AML-193 (cell line): Measurements from ENCODE around the gene MAP3K14.

Experiments
- DNase-seq, 2 experiments: peaks; one replicate each; lab custom pipeline; 2025; lab: John Stamatoyannopoulos, UW

Gene MAP3K14

GRCh38 chr17:45300060-45300751 lies 16.6 kb downstream of the MAP3K14 start:
- DNase-seq = no peak

- DNase-seq = no peak
Observed at GRCh38 chr17:45299361-45299760, 17.5 kb downstream of the MAP3K14 start.

GRCh38 chr17:45298546-45299285 lies 18.1 kb downstream of the MAP3K14 start:
- DNase-seq = no peak

GRCh38 chr17:45296833-45297124 lies 20.0 kb downstream of the MAP3K14 start:
- no peak for DNase-seq

DNA sequence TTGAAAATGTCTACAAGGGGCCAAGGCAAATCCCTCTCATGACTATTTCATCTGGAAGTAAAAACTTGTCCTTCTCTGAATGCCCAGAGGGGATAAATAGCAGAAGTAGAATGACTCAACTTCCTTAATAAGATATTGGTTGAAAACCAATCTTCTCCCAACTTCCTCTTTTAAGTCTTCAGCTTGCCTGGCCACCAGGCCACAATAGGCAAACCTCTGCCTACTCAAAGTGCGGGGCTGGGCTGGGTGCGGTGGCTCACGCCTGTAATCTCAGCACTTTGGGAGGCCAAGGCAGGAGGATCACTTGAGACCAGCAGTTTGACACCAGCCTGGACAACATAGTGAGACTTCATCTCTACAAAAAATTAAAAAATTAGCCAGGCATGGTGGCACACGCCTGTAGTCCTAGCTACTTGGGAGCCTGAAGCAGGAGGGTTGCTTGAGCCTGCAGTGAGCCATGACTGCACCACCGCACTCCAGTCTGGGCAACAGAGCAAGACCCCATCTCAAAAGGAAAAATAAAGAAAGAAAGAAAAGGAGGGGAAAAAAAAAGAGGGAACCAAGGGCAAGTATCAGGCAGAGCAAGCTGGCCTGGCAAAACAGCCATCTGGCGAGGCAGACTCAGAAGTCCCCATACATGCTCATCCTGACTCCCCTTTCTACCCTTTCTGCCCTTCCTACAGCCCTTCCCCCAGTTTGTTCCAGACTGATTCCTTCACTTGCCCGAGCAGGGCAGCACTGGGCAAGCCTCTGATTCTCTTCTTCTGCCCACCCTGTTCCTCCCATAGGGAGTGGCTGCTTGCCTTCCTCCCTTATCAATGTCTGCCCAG lies 20.6 kb downstream of the MAP3K14 start:
- DNase-seq = peak; percentile 99

DNA sequence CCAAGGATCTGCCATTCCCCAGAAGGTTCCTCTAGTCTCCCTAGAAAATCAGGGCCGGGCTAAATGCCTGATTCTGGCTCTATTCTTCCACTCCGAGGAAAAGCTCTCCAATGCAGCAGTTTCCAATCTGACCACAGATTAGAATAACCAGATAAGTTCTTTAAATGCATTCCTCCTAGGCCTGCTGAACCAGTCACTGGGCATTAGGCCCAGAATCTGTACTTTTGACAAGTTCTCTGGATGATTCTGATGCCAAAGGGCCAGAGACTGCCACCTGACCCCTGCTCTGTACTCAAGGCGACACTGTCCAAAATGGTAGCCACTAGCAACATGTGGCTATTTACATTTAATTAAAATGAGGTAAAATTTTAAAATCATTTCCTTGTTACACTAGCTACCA lies 22.3 kb downstream of the MAP3K14 start:
- DNase-seq = no peak

DNA sequence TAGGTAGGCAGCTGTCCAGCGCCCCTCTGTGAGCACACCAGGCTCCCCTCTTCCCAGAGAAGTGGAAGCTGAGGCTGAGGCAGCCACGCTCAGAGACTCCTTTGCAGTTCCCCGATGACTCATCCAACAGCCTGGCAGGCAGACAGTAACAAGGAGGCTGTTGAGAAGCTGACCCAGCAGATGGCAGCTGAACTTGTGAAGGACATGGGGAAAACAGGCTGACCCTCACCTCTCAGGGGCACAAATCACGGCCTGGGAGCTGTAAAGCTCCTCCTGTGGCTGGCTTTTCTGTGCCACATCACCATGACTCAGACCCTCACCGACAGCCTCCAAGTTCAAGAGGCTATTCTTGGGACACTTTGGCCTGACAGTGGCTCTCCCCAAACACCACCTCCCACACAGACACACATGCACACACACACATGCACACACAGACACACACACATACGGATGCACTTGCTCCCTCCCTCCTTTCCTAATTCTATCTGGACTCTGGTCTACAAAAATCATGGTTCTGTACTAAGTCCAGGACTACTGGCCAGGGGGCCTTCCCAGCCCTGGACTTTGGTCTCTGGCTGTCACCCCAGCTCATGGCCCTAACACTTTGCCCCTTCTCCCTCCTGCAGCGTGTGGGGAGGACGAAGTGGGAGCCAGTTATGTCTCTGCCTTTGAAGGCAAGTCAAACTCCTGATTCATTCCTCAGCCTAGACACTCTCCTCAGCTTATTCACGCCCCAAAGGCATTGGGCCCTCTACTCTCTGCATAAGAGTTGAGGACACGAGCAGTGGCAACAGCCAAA lies 23.2 kb downstream of the MAP3K14 start:
- DNase-seq = peak; percentile 73 to 81

DNA sequence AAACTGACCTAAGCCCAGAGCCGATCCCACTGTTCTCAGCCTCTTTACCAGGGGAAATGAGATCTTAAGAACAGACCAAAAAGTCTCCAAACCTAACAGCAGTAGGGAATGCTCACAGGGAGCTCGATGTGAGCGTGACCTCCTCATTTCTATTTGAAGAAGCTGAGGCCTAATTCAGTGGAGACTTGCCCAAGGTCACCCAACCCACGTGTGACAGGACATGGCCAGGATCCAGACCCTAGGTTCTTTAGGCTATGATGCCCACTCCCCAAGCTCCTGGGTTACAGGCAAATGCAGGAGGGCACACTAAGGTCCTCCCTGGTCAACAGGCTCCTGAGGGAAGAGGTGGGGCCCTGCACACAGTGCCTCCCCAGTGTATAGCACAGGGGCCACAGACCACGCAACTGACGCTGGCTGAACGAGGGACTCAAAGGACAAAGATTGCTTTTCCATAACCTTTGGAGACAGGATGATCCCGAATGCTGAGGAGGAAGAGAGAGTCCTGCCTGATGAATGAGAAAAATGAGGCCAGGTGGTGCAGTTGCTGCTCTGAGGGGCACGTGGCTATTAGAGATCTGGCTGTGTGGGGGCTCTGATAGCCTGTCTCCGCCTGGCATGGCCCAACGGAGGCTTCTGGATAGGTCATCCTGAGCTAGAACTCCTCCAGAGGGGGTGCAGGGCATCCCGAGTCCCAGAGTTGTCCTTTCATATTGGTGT lies 24.0 kb downstream of the MAP3K14 start:
- DNase-seq = no peak

DNA sequence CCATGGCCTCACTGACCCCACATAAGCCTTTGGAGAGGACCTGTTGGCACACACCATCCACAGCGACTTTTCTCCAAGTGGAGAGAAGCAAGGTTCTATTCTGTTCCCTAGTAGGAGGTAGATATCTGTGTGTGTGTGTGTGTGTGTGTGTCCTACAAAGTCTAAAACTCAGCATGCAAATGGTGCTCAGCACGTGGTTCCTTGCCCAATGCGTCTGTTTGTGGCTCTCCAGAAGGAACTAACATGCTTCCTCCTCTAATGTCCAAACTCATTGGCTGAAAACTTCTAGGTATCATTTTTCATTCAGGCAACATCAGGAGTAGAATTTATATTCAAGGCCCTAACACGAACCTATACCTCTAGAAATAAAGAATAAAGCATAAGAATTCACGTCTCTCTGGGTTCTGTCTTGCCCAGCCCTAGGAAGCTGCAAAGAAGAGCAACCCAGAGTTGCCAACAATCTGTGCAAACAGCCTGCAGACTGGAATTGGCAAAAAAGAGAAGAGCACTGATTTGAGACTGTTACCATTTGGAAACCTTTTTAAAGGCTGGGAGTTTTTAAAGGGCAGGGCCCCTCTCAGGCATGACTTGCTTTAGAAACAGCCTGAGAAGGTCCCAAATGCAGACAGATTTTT lies 25.5 kb downstream of the MAP3K14 start:
- DNase-seq = peak; percentile 76 to 82

GRCh38 chr17:45290269-45290765 lies 26.5 kb downstream of the MAP3K14 start:
- DNase-seq = no peak

DNA sequence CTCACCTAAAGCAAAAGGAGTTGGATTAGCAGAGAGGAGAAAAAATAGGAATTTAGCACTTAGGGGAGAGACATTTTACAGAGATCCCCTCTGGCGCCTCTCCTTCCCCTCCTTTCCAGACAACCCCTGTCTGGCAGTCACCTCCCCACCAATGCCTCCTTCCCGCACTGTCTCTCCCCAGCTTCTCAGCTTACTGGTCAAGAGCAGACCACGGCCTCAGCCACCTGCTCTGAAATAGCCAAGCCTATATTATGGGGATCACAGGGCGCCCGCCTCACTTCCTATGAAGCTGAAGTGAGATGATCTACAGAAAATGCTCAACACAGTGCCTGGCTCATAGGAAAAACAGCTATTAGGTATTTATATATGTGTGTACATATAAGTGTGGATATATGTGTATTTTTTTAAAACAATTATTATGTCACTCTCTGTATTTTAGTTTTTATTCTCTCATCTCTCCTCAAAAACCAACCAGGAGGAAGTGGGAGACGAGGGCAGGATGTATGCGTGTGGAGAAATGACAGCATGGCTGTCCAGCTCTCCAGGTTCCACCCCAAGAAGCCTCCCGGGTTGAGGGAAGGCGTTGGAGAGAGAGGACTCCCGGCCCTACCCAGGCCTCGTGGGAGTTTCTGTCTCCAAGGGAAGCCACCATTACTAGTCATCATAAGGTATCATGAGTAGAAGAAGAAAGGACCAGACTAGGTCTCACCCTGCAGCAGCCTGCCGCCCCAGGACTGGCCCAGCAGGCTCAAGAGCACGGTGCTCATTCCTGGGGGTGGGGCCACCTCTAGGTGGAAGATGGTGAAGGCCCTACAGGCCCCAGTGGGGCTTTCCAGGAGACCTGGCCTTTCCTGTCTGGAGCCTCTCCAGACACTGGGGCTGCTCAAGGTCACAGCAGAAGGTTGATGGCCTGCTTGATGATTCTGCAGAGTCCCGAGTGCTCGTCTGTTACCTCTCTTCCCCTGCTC lies 27.2 kb downstream of the MAP3K14 start:
- DNase-seq = no peak

DNA sequence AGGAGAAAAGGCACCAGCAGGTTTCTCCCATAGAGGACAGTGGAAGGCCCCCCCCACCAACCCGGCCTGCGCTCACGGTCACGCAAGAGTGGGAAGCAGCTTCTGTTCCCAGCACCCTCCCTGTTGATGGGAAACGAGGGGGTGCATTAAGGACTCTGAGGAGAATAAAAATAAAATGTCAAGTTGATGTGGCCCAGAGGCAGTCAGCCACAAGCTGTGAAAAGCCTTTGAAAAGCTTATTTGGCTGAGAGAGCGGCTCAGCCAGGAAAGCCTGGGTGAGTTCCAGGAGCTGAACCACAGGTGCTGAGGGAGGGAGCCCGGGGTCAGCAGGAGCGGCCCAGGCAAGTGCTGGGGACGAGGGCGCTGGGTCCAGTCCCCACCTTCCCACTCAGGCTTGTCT lies 28.0 kb downstream of the MAP3K14 start:
- no peak for DNase-seq

DNA sequence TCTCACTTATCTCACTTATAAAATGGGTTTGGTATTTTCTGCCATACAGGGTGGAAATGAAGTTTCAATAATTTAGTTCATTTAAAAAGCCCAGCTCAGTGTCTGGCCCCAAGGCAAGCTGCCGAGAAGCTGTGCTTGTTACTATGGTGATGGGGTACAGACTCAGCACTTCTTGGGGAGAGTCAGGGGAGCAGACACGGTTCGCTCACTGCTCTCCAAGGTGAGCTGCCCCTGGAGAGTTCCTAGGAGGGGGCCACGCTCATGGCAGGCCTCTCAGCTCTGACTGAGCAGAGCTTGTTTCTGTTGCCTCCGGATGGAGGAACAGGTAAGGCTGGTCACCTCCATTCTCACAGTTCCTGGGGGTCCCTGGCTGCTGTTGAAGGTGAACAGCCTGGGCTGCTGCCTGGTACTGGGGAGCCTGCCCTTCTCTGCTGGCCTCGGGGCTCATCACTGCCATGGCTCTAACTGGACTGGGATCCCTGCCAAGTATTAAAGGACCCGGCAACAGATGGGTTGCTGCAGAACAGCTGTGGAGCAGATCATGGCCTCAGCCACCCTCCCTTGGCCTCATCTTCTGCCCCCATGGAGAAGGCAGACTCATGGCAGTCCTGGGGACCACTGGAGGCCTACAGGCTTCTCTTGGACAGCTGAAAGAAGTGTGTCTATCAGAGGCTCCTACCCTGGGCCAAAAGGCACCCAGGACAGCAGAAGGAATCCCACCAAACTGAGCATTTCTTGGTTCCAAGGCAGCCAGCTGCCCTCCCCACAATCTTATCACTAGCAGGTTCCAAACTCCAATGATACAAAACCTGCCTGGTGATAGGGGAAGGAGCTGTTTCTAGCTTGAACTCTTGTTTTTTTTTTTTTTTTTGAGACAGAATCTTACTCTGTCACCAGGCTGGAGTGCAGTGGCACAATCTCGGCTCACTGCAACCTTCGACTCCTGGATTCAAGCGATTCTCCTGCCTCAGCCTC lies 29.0 kb downstream of the MAP3K14 start:
- DNase-seq = no peak

DNA sequence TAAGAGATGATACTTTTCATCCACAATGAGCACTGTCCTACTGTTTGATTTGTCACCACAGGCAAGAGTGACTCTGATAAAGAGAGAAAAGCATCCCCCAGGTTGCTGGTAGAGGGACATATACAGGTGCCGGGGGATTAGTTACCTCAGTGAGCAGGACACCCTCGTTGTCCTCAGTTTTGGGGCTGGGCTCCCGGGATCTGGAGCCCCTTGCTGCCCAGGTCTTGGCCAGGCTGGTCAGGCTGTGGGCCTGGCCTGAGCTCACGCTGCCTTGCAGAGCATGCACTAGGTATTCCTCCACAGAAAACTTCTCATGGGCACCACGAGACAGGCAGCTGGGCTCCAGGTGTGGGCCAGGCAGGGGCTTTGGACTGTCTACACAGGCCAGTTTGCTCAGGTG lies 30.5 kb downstream of the MAP3K14 start:
- no peak for DNase-seq

GRCh38 chr17:45284176-45285140 lies 32.4 kb downstream of the MAP3K14 start:
- peak in 1 of 2 experiments; percentile 15 for DNase-seq

DNA sequence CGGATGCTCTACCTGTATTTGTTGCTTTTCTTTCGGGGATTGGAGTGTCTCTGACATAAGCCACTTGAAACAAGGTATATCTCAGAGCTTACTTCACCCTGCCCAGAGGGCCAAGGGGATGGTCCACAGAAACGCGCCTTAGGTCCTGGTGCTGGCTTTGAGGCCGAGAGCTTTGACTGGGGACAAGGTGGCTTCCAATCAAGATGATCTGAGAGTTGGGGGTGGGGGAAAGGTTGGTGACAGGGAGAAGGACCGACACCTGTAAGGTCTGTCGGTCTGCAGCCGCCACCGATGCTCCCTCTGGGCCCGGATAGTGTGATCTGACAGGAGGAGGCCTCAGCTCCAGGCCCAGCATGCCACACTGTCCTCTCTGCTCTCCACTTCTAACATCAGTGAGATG lies 33.1 kb downstream of the MAP3K14 start:
- no peak for DNase-seq
